ENCODE data around the gene TIMP2. TPM values are rescaled to one million over a fixed set of nuclear protein-coding genes. Genes with fewer than 3 reads are reported as not detected.

TIMP2 gene
- total RNA-seq, 4 donors from 2014 or later: 32.2 to 70.7 (median 54.6) TPM

GRCh38 chr17:78910497-78911284 is 14.5 kb downstream of the TIMP2 start:
- no peak for TF ChIP-seq POLR2AphosphoS5 (IDR thresholded peaks at IDR 0.05)
- no peak for TF ChIP-seq CTCF (IDR thresholded peaks at IDR 0.05)
- TF ChIP-seq EP300 (IDR thresholded peaks at IDR 0.05; ENCODE audit: low read depth): no peak
- no peak for TF ChIP-seq POLR2A (IDR thresholded peaks at IDR 0.05)
- H3K36me3 ChIP-seq: no peaks in the 10 kb centered on the region
- intact Hi-C loops (cut with DNase I; ENCODE audit: low total_unique reads): no loop called here
- H3K27me3 ChIP-seq: no peaks in the 10 kb centered on the region
- H3K27ac ChIP-seq: peak overlapping the region in 3 of 4 donors; percentile 26 to 39 (median 27)
- in situ Hi-C loops (cut with MboI; ENCODE audit: low pct_ligation_motif_present in 1 of 4, low pct_unique_long_range_greater_than_20kb in 1 of 4, low sequenced_read_pairs in 3 of 4): no loop called here
- H3K9me3 ChIP-seq: no peaks in the 10 kb centered on the region
- no peak for DNase-seq
- 76 to 84% methylated on average over 10 to 11 of the region's 11 CpGs for WGBS, 2 donors (ENCODE audit: low coverage in 1 of 2)
- no peak overlapping the region for H3K4me3 ChIP-seq
- peaks cover 6 to 22% (median 7%) of the 10 kb centered on the region in 4 donors for H3K4me1 ChIP-seq

DNA sequence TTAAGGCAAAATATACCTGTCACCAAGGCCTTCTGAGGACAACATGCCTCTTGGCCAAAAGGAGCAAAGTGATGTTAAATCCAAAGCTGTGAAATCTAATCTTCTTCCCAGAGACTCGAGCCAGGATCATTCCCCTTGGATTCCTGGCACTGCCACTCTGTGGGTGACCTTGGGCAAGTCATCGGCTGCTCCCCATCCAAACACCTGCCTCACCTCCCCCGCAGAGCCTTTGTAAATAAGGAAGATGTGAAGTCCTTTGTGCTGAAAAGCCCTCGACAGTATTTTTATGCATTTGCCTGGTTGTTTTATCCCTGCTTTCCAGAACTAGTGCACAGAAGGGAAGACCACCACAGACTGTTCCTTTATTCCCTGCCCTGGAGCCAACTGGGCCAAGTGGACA is 16.8 kb downstream of the TIMP2 start:
- intact Hi-C loops (cut with DNase I; ENCODE audit: low total_unique reads): no loop called here
- H3K27ac ChIP-seq: no peak overlapping the region

GRCh38 chr17:78905541-78905940 is 19.6 kb downstream of the TIMP2 start:
- Histone ChIP-seq H3K27ac (no peak overlapping the region), H3K36me3 (no peaks in the 10 kb centered on the region), H3K4me1 (peaks cover 10 to 31% (median 13%) of the 10 kb centered on the region in 4 donors), H3K9me3 (no peaks in the 10 kb centered on the region), H3K27me3 (no peaks in the 10 kb centered on the region), H3K4me3 (no peak overlapping the region)
- in situ Hi-C loops (cut with MboI; ENCODE audit: low pct_ligation_motif_present in 1 of 4, low pct_unique_long_range_greater_than_20kb in 1 of 4, low sequenced_read_pairs in 3 of 4): no loop called here
- intact Hi-C loops (cut with DNase I; ENCODE audit: low total_unique reads): no loop called here
- 70 to 89% methylated on average over 2 to 7 of the region's 7 CpGs for WGBS, 2 donors (ENCODE audit: low coverage in 1 of 2)
- no peak for TF ChIP-seq EP300 (IDR thresholded peaks at IDR 0.05; ENCODE audit: low read depth)
- no peak for TF ChIP-seq POLR2AphosphoS5 (IDR thresholded peaks at IDR 0.05)
- no peak for TF ChIP-seq CTCF (IDR thresholded peaks at IDR 0.05)
- TF ChIP-seq POLR2A (IDR thresholded peaks at IDR 0.05): no peak
- no peak for DNase-seq

More for the DNA sequence above, 16.8 kb downstream of the TIMP2 start:
- WGBS, 2 donors (ENCODE audit: low coverage in 1 of 2): 37 to 40% methylated on average over 1 to 4 of the region's 4 CpGs
- no peak for DNase-seq
- Histone ChIP-seq H3K4me1 (peaks cover 3 to 31% (median 6%) of the 10 kb centered on the region in 4 donors), H3K27me3 (no peaks in the 10 kb centered on the region), H3K9me3 (no peaks in the 10 kb centered on the region), H3K36me3 (no peaks in the 10 kb centered on the region), H3K4me3 (no peak overlapping the region)
- TF ChIP-seq POLR2A (IDR thresholded peaks at IDR 0.05) (no peak), EP300 (IDR thresholded peaks at IDR 0.05; ENCODE audit: low read depth) (no peak), POLR2AphosphoS5 (IDR thresholded peaks at IDR 0.05) (no peak)
- in situ Hi-C loops (cut with MboI; ENCODE audit: low pct_ligation_motif_present in 1 of 4, low pct_unique_long_range_greater_than_20kb in 1 of 4, low sequenced_read_pairs in 3 of 4): no loop called here

DNA sequence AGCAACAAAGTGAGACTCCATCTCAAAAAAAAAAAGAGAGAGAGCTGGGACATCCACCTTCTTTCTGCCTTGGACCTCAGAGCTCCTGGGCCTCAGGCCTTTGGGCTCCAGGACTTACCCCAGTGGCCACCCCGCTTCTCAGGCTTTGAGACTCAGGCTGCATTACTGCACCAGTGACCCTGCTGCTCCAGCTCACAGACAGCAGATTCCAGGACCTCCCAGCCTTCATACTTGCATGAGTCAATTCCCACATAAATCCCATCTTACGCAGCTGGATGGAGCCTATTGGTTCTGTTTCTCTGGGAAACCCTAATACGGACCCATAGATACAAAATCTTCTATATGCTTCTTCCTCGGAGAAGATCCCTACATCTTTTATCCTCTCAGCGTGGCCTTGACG is 20.1 kb downstream of the TIMP2 start:
- no peaks in the 10 kb centered on the region for H3K9me3 ChIP-seq
- in situ Hi-C loops (cut with MboI; ENCODE audit: low pct_ligation_motif_present in 1 of 4, low pct_unique_long_range_greater_than_20kb in 1 of 4, low sequenced_read_pairs in 3 of 4): no loop called here
- WGBS, 2 donors (ENCODE audit: low coverage in 1 of 2): 80 to 85% methylated on average over 5 to 6 of the region's 6 CpGs
- no peaks in the 10 kb centered on the region for H3K36me3 ChIP-seq
- H3K4me1 ChIP-seq: peaks cover 10 to 28% (median 13%) of the 10 kb centered on the region in 4 donors
- no peak for DNase-seq
- H3K27ac ChIP-seq: no peak overlapping the region
- intact Hi-C loops (cut with DNase I; ENCODE audit: low total_unique reads): no loop called here
- H3K4me3 ChIP-seq: no peak overlapping the region
- no peak for TF ChIP-seq CTCF (IDR thresholded peaks at IDR 0.05)
- TF ChIP-seq POLR2AphosphoS5 (IDR thresholded peaks at IDR 0.05): no peak
- TF ChIP-seq POLR2A (IDR thresholded peaks at IDR 0.05): no peak
- no peak for TF ChIP-seq EP300 (IDR thresholded peaks at IDR 0.05; ENCODE audit: low read depth)
- no peaks in the 10 kb centered on the region for H3K27me3 ChIP-seq
